OCI-LY3 (cell line): ENCODE data around the gene SKAP2.

ENCODE experiments used
- EZH2phosphoT487 ChIP-seq: fragments of 200-600 bp; shearing (Covaris generic); IDR thresholded peaks from 2 replicates; pipeline ENCODE4 v1.6.1; 2018; ENCODE audit warnings: antibody characterized with exemption, mixed run types, low read depth
- TF ChIP-seq, protein P1 (sequence below): fragments of 200-600, 300-600 bp; sonication (generic); IDR thresholded peaks from 2 replicates; pipeline ENCODE4 v1.5.1; 2014; ENCODE audit warnings: antibody characterized with exemption, low read length, low read depth

DNA sequence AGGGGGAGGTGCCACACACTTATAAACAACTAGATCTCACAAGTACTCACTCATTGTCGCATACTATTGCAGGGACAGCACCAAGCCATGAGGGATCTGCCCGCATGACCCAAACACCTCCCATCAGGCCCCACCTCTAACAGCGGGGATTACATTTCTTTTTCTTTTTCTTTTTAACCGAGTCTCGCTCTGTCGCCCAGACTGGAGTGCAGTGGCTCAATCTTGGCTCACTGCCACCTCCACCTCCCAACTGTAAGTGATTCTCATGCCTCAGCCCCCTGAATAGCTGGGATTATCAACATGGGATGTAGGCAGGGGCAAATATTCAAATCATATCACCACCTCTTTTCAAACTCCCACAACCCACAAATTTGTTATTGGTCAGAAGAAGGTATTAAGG is 76.7 kb downstream of the SKAP2 start:
- TF ChIP-seq, protein P1, sequence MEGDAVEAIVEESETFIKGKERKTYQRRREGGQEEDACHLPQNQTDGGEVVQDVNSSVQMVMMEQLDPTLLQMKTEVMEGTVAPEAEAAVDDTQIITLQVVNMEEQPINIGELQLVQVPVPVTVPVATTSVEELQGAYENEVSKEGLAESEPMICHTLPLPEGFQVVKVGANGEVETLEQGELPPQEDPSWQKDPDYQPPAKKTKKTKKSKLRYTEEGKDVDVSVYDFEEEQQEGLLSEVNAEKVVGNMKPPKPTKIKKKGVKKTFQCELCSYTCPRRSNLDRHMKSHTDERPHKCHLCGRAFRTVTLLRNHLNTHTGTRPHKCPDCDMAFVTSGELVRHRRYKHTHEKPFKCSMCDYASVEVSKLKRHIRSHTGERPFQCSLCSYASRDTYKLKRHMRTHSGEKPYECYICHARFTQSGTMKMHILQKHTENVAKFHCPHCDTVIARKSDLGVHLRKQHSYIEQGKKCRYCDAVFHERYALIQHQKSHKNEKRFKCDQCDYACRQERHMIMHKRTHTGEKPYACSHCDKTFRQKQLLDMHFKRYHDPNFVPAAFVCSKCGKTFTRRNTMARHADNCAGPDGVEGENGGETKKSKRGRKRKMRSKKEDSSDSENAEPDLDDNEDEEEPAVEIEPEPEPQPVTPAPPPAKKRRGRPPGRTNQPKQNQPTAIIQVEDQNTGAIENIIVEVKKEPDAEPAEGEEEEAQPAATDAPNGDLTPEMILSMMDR: no peak
- no peak for TF ChIP-seq EZH2phosphoT487
